CD14-positive monocyte (primary cell): ENCODE measurements around the gene SPIRE2. TPM values are rescaled to one million over a fixed set of nuclear protein-coding genes. Genes with fewer than 3 reads are reported as not detected.

Experiments used
- DNase-seq, 3 donors: peaks; one replicate each; pipeline ENCODE4 v3.0.0-alpha.2; 2011 to 2022
- H2AFZ ChIP-seq: 2 replicates; pipeline ENCODE4 v1.6.0; 2012; ENCODE audit warnings: mild to moderate bottlenecking, low read depth, low read length, inconsistent platforms; ENCODE audit not compliant: insufficient read depth, poor library complexity, severe bottlenecking
- H3K27ac ChIP-seq, 2 donors: 1 replicate in 1 of 2; 2 replicates in 1 of 2; pipeline ENCODE4 v1.5.1; 2012 to 2013; ENCODE audit warnings: low read length in 2 of 2, control low read depth in 1 of 2, inconsistent platforms in 1 of 2, low read depth in 1 of 2, mild to moderate bottlenecking in 1 of 2
- H3K27me3 ChIP-seq, 2 donors: one replicate each; pipeline versions ENCODE4 v1.6.0 to v1.6.1; 2011 to 2013; ENCODE audit warnings: low read length in 2 of 2; ENCODE audit not compliant: control insufficient read depth in 2 of 2, insufficient read depth in 2 of 2
- H3K36me3 ChIP-seq, 2 donors: replicated peaks in 1 of 2; 1 replicate in 1 of 2; 2 replicates in 1 of 2; pipeline versions ENCODE4 v1.5.1 to v1.6.1; 2012 to 2013; ENCODE audit warnings: low read length in 2 of 2, control low read depth in 1 of 2, inconsistent platforms in 1 of 2, mild to moderate bottlenecking in 1 of 2; ENCODE audit not compliant: insufficient read depth in 2 of 2, control insufficient read depth in 1 of 2
- H3K4me1 ChIP-seq, 2 donors: 1 replicate in 1 of 2; 2 replicates in 1 of 2; pipeline versions ENCODE4 v1.5.1 to v1.6.1; 2012 to 2013; ENCODE audit warnings: low read length in 2 of 2, control low read depth in 1 of 2, inconsistent platforms in 1 of 2, mild to moderate bottlenecking in 1 of 2, moderate library complexity in 1 of 2; ENCODE audit not compliant: insufficient read depth in 2 of 2, control insufficient read depth in 1 of 2
- H3K4me2 ChIP-seq: replicated peaks from 2 replicates; pipeline ENCODE3; 2012; ENCODE audit warnings: low read length, moderate library complexity, mild to moderate bottlenecking; ENCODE audit not compliant: poor library complexity, severe bottlenecking; ENCODE audit errors: extremely low read depth
- H3K4me3 ChIP-seq, 3 experiments: fragments of 200-600 bp in 1 of 3; sonication (generic) in 1 of 3; replicated peaks in 1 of 3; 1 replicate in 2 of 3; 2 replicates in 1 of 3; pipeline ENCODE4 v1.5.1; 2011 to 2013; ENCODE audit warnings: low read length in 3 of 3, mild to moderate bottlenecking in 3 of 3, control low read depth in 2 of 3, low read depth in 2 of 3, inconsistent platforms in 1 of 3, moderate library complexity in 1 of 3
- H3K79me2 ChIP-seq: 2 replicates; pipeline ENCODE4 v1.6.0; 2012; ENCODE audit warnings: mild to moderate bottlenecking, control low read depth, inconsistent platforms, low read length, moderate library complexity; ENCODE audit not compliant: insufficient read depth
- H3K9ac ChIP-seq: 2 replicates; pipeline ENCODE4 v1.6.0; 2017; ENCODE audit warnings: low read length, mild to moderate bottlenecking; ENCODE audit not compliant: insufficient read depth, poor library complexity, severe bottlenecking
- H3K9me3 ChIP-seq, 2 donors: replicated peaks in 1 of 2; 1 replicate in 1 of 2; 2 replicates in 1 of 2; pipeline versions ENCODE4 v1.5.1 to v1.6.1; 2012 to 2013; ENCODE audit warnings: low read length in 2 of 2, control low read depth in 1 of 2; ENCODE audit not compliant: control insufficient read depth in 1 of 2, insufficient read depth in 1 of 2
- H4K20me1 ChIP-seq: 2 replicates; pipeline ENCODE4 v1.6.0; 2012; ENCODE audit warnings: mild to moderate bottlenecking, low read length, control low read depth, moderate library complexity; ENCODE audit not compliant: insufficient read depth
- H3K27ac Mint-ChIP-seq, 7 donors: one replicate each; pipeline ENCODE4 v1.8.0; 2020; ENCODE audit warnings: mild to moderate bottlenecking in 7 of 7, mixed read lengths in 7 of 7, moderate library complexity in 6 of 7, inconsistent platforms in 2 of 7
- H3K27me3 Mint-ChIP-seq, 3 donors: one replicate each; pipeline ENCODE4 v1.8.0; 2021 to 2022; ENCODE audit warnings: low read depth in 3 of 3, mild to moderate bottlenecking in 3 of 3, mixed read lengths in 3 of 3, moderate library complexity in 3 of 3, inconsistent platforms in 1 of 3
- H3K36me3 Mint-ChIP-seq, 2 donors: one replicate each; pipeline ENCODE4 v1.8.0; 2020; ENCODE audit warnings: mixed read lengths in 2 of 2, inconsistent platforms in 1 of 2, mild to moderate bottlenecking in 1 of 2
- H3K4me1 Mint-ChIP-seq: one replicate; pipeline ENCODE4 v1.8.0; 2020; ENCODE audit warnings: mild to moderate bottlenecking, mixed read lengths
- H3K4me3 Mint-ChIP-seq, 2 donors: one replicate each; pipeline ENCODE4 v1.8.0; 2020; ENCODE audit warnings: mild to moderate bottlenecking in 2 of 2, mixed read lengths in 2 of 2, moderate library complexity in 1 of 2
- H3K9me3 Mint-ChIP-seq, 7 donors: one replicate each; pipeline ENCODE4 v1.8.0; 2020 to 2022; ENCODE audit warnings: mixed read lengths in 7 of 7, mild to moderate bottlenecking in 6 of 7, moderate library complexity in 6 of 7, inconsistent platforms in 2 of 7
- WGBS: methylation state at CpG from one replicate; pipeline ENCODE4 v1.1.5; 2013; ENCODE audit warnings: missing lambda C conversion rate; ENCODE audit not compliant: insufficient coverage; 5-methylcytosine and 5-hydroxymethylcytosine counted together
- intact Hi-C, 2 donors: fragments of 100-400 bp; cut with micrococcal nuclease; formaldehyde crosslinking; loops; one replicate each; pipeline versions ENCODE4 v1.15.0 to v1.15.1; 2023
- polyA plus RNA-seq, 3 donors: library from polyadenylated mRNA; depleted of rRNA in 1 of 3; unstranded in 2 of 3; stranded (reverse) in 1 of 3; fragments of 300-500 nt in 2 of 3; fragments of >200 nt in 1 of 3; fragmentation: Illumina TruSeq in 2 of 3; gene quantifications; 1 replicate in 2 of 3; 2 replicates in 1 of 3; pipeline ENCODE4 v1.2.3, GENCODE V29; 2012 to 2021
- TF ChIP-seq, protein P1 (sequence below): fragments of 200-600 bp; IDR thresholded peaks from one replicate; pipeline ENCODE4 v1.8.0; 2022; ENCODE audit warnings: antibody characterized with exemption, mild to moderate bottlenecking

SPIRE2 gene
- polyA plus RNA-seq, 3 donors: 0.09 to 1.2 TPM; not detected in 1

DNA sequence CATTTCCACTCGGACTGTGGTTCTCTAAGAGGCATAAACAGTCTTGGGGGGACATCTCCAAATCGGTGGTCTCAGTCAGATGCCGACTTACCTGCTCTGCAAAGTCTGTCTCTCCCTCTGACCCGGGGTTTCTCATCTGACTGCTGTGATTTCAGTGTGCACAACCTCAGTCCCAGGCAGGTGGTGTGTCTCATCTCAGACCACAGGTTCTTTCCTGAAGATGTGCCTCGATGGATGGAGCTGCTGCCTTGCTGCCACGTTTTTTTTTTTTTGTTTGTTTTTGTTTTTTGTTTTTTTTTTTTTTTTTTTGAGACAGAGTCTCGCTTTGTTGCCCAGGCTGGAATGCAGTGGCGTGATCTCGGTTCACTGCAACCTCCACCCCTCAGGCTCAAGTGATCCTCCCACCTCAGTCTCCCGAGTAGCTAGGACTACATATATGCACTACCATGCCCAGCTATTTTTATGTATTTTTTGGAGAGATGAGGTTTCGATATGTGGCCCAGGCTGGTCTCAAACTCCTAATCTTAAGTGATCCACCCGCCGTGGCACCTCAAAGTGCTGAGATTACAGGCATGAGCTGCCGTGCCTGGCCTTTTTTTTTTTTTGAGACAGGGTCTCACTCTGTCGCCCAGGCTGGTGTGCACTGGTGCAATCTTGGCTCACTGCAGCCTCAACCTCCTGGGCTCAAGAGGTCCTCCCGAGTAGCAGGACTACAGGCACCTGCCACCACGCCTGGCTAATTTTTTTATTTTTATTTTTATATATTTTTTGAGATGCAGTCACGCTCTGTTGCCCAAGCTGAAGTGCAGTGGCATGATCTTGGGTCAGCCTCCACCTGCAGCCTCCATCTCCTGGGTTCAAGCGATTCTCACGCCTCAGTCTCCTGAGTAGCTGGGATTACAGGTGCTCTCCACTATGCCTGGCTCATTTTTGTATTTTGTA lies 15.4 kb downstream of the SPIRE2 start:
- Histone ChIP-seq H2AFZ (no peak overlapping the region), H3K36me3 (no peaks in the 10 kb centered on the region), H3K4me2 (no peak overlapping the region), H3K9me3 (no peaks in the 10 kb centered on the region), H3K4me1 (no peaks in the 10 kb centered on the region), H4K20me1 (no peaks in the 10 kb centered on the region), H3K4me3 (no peak overlapping the region), H3K27ac (no peak overlapping the region), H3K79me2 (no peaks in the 10 kb centered on the region), H3K9ac (no peak overlapping the region), H3K27me3 (no peaks in the 10 kb centered on the region)
- intact Hi-C loops: no loop called here
- Mint-ChIP-seq H3K27ac (no peak overlapping the region), H3K27me3 (peaks cover 8 to 19% (median 9%) of the 10 kb centered on the region in 3 donors), H3K4me1 (peaks cover 7% of the 10 kb centered on the region), H3K4me3 (no peak overlapping the region), H3K36me3 (no peaks in the 10 kb centered on the region), H3K9me3 (no peaks in the 10 kb centered on the region)
- WGBS: 84% methylated on average over 8 of the region's 20 CpGs
- DNase-seq: no peak
- TF ChIP-seq, protein P1, sequence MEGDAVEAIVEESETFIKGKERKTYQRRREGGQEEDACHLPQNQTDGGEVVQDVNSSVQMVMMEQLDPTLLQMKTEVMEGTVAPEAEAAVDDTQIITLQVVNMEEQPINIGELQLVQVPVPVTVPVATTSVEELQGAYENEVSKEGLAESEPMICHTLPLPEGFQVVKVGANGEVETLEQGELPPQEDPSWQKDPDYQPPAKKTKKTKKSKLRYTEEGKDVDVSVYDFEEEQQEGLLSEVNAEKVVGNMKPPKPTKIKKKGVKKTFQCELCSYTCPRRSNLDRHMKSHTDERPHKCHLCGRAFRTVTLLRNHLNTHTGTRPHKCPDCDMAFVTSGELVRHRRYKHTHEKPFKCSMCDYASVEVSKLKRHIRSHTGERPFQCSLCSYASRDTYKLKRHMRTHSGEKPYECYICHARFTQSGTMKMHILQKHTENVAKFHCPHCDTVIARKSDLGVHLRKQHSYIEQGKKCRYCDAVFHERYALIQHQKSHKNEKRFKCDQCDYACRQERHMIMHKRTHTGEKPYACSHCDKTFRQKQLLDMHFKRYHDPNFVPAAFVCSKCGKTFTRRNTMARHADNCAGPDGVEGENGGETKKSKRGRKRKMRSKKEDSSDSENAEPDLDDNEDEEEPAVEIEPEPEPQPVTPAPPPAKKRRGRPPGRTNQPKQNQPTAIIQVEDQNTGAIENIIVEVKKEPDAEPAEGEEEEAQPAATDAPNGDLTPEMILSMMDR: no peak

DNA sequence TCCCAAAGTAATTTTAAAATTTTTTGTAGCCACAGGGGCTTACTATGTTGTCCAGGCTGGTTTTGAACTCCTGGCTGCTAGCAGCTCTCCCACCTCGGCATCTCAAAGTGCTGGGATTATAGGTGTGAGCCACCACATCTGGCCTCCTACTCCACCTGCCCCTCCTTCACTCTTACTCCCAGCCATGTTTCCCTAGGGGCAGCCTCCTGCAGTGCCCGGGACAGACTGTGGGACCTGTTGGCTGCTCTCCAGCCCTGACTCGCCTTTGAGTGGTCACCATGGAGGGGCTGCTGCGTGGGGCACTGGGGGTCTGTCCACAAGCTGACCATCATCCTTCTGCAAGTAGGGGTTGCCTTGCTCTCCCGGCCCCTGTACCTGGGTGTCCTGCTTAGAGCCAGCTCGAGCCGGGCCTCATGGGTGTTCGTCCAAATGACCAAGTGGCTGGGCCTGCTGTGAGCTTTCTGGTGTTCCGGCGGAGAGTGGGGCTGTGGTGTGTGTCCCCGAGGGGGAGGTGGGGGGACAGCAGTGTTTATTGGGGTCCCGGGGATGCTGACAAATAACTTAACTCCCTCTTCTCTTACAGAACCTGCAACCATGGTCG lies 16.6 kb downstream of the SPIRE2 start:
- Mint-ChIP-seq H3K9me3 (no peaks in the 10 kb centered on the region), H3K36me3 (no peaks in the 10 kb centered on the region), H3K27ac (no peak overlapping the region), H3K27me3 (peaks cover 8 to 19% (median 9%) of the 10 kb centered on the region in 3 donors), H3K4me1 (peaks cover 7% of the 10 kb centered on the region), H3K4me3 (no peak overlapping the region)
- Histone ChIP-seq H3K27me3 (no peaks in the 10 kb centered on the region), H4K20me1 (no peaks in the 10 kb centered on the region), H3K36me3 (no peaks in the 10 kb centered on the region), H3K4me3 (no peak overlapping the region), H3K9me3 (no peaks in the 10 kb centered on the region), H3K27ac (no peak overlapping the region), H3K4me1 (no peaks in the 10 kb centered on the region), H3K9ac (no peak overlapping the region), H3K79me2 (no peaks in the 10 kb centered on the region), H2AFZ (no peak overlapping the region), H3K4me2 (no peak overlapping the region)
- intact Hi-C loops: no loop called here
- DNase-seq: no peak
- WGBS: 89% methylated on average over 6 of the region's 13 CpGs
- TF ChIP-seq, protein P1: no peak
